Activated CD4-positive, alpha-beta T cell treated with anti-CD3 and anti-CD28 coated beads, Interleukin-2, amount 50 U/mL, for 1 hour (primary cell): ENCODE data around the gene RPA1.
"Not testable (repeated sequence)": the region's sequence is repeated elsewhere in the genome, so short reads cannot be mapped to it uniquely, and the experiment has no call there.

Experiments
- DNase-seq: peaks from one replicate; pipeline ENCODE4 v3.0.0-alpha.2; 2020

Gene RPA1

DNA sequence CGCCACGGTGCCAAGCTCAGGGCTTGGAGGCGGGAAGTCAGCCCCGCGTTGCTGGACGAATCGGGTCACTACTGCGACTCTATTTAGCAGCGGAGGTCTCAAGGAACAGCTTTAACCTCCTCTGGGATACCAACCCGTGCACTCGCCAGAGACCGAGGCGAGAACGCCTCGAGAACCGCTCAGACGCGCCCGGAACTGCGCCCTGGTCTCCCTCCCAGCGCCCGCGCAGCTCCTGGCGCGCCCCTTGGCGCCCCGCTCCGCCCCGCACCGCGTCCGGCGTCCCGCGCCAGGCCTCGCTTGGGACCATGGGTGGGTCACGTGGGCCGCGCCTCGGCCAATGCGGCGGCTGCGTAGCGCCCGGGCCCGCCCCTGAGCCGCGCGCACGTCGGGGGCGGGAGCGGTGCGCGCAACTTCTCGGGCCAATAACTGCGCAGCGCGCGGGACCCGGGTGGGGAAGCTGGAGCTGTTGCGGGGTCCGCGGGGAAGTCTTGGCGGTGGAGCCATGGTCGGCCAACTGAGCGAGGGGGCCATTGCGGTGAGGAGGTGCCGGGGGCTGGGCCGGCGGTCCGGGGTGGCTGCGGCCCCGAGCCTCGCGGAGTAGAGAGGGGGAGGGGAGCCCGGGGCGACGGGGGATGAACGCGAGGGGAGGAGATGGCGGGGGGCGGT, at the start of gene RPA1, which contains the start of gene SMYD4:
Gene RPA1 (plus strand): TSS at position 414 of the 666 bp plus-strand sequence. CDS start 89 bp downstream, at position 503.
Gene SMYD4 (minus strand): TSS at position 311 of the 666 bp plus-strand sequence. CDS start 1,908 bp downstream, outside the sequence.
- peak; percentile 84 for DNase-seq

DNA sequence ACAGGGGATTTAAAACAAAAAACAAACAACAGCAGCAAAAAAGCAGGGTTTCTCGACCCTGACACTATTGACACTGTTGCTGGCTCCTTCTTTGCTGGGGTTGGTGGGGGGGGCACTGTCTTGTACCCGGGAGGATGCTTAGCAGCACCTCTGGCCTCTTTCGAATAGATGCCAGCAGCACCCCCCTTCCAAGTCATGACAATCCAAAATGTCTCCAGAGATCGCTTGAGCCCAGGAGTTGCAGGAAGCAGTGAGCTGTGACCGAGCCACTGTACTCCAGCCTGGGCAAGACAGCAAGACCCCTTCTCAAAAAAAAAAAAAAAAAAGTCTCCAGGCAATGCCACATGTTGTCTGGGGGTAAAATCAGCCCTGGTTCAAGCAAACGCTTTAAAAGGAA, 47.6 kb upstream of the RPA1 start:
- no peak for DNase-seq

DNA sequence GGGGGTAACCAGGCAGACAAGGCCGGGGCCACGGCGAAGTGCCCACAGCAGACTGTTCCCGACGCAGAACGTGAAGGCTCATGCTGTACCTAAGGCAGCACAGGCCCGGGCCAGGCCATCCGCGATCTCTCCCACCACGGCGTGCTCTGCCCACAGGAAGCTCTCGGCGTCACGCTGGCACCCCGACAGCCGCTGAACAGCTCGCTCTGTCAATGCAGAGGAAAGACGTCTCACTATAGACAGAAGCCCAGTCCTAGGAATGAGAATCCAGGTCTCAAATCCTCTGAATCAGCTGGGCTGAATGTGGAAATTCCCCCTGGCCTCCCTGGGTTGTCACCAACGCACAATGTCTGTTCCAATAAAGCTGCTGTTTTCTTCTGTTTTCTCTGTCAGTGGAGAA, 46.5 kb upstream of the RPA1 start:
- DNase-seq = no peak

DNA sequence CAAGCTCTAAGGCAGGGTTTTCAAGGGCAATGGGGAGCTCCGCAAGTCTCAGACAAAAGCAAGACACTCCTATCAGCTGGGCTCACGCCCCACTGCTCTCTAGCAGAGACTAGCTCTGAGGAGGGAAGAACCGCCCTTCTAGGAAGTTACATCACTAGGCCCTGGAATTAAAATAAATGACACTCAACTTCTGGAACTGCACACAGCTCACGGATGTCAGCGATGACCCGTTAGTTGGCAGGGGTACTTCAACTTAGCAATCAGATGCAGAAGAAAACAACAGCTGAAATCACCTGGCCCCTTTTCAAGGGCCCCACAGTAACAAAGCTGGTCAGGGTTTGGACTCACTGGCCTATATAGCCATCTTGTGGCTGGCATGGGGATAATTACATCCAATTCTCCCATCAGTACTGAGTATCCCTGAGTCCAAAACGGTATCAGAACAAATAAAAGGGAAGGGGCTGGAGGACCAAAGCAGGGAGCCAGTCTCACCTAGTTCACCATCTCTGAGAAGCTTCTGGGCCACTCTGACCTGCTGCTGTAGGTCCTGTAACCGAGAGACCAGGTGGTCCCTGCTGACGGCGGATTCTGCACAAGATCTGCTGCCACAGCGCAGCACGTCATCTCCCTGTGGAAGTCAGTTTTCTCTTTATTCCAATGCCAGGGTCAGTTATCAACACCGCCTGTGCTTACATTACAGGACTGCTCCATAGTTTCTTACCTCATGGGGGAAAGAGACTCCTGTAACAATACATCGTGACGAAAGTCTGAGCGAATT, 45.8 kb upstream of the RPA1 start:
- DNase-seq = no peak

DNA sequence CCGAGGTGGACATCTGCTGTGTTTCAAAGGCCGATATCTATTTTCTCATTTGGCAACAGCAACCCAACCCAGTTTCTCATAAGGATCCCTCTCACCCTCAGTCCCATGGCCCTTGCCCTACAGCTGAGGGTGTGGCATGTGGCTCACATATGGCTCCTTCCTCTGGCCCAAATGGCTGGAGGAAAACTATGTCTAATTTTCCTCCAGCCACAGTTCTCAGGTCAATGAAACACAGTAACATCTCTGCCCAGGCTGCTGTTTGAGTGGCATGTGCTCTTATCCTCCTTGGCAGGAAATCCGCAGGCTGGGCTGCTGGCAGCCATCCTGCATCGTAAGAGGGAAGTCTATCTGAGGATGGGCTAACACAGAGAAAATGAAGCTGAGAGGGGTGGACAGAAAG, 43.9 kb upstream of the RPA1 start:
- DNase-seq = no peak

DNA sequence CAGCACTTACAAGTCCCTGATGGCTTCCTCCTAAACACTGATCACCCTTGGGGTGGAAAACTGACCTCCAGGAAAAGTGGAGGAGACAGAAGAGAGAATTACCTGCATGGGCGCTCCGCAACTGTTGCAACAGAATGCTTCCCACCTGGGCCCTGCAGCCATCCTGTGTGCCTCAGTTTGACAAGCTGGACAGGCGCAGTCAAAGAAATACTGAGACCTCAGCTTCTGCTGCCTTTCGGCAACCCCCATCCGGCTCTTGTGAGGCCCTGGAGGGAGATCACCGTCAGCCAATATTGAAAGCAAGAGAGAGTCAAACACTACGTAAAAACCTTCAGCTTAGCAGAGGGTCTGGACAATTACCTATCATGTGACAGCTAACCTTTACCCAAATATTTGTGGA, 43.1 kb upstream of the RPA1 start:
- no peak for DNase-seq

DNA sequence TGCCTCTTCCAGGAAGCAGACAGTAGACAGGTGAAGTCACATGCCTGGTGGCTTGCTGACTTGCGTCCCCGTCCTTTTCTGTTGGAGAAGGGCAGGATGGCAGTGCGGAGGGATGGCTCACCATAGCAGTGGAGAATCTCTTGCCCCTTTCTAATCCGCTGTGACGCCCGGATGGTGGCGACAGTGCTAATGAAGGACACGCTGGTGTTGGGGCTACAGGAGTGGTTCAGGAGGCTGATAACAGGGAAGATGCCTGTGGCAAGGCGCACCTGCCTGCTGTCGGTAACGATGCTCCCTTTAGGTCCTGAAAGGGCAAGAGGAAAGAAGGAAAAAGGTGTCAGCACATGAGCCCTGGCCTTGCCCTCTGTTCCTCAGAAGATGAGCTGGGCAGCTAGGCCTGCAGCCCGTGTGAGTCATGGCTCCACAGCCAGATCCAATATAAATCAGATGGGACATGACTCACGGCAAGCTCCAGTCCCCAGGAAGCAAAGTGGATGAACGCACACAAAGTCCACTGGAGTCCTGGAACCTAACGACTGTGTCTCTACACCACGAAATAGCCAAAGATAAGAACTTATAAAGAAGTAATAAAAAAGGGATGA, 42.4 kb upstream of the RPA1 start:
- no peak for DNase-seq

DNA sequence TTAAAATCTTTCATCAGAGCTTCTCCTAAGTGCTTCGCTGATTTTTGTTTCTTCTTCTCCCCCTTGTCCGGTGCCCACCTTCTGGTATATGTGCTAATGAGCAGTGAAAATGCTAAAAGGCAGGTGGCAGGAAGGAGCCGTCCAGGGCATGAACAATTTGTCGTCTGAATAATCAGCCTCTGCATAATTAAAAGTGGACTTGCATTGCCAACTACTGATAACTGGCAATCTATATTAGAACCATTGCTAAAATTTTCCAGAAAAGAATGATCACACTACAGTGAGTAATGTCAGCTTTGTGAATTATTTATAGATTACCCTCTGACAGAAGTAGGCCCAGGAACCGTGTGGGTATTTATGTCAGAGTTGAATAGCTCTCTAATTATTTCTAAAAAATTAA, 39.9 kb upstream of the RPA1 start:
- no peak for DNase-seq

- no peak for DNase-seq
Measured at GRCh38 chr17:1792495-1793446, 37.0 kb upstream of the RPA1 start.

GRCh38 chr17:1793447-1793806, 36.4 kb upstream of the RPA1 start:
- no peak for DNase-seq

DNA sequence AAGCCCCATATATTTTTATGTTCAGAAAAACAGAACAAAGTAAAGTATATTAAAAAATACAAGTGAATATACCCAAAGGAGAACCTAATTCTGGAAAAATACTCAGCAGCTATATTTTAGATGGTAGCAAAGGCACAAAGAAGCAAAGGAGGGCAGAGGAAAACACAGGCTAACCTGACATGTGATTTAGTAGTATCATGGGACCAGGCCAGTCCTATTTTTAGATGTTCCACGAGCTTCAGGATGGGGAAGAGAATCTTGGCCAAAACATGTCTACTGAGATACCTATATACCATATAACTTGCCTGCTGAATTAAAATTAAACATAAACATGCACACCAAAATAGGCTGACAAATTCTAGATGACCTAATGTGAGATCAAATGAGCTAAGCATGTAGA, 33.0 kb upstream of the RPA1 start:
- no peak for DNase-seq

GRCh38 chr17:1797323-1797722, 32.5 kb upstream of the RPA1 start:
- no peak for DNase-seq

DNA sequence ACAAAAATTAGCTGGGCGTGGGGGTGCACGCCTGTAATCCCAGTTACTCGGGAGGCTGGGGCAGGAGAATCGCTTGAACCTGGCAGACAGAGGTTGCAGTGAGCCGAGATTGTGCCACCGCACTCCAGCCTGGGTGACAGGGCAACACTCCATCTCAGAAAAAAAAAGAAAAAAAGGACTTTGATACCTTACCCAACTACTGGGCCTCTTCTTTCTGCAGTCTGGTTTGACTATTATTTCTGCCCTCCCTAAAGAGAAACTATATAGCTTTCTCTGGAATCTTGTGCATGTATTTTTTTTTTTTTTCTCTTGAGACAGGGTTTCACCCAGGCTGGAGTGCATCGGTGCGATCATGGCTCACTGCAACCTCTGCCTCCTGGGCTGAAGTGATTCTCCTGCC, 32.0 kb upstream of the RPA1 start:
- not testable (repeated sequence) for DNase-seq

DNA sequence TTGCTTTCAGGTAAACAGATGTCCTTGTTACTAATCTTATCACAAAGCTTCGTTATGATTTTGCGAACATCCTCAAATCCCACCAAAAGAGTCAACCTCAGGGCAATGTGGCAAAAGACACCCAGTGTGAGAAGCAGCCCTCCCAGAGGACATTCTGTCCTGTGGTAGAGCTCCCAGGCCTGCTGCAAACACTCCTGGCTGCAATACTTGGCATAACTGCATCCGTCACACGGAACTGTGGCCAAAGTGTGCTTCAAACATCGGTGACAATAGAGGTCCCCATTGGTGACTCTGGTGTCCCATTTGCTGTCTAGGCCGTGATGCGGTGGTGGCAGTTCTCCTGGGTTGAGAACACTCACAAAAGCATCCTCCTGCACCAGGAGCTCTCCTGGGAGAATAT, 29.6 kb upstream of the RPA1 start:
- DNase-seq = no peak

GRCh38 chr17:1800712-1801111, 29.1 kb upstream of the RPA1 start:
- no peak for DNase-seq

DNA sequence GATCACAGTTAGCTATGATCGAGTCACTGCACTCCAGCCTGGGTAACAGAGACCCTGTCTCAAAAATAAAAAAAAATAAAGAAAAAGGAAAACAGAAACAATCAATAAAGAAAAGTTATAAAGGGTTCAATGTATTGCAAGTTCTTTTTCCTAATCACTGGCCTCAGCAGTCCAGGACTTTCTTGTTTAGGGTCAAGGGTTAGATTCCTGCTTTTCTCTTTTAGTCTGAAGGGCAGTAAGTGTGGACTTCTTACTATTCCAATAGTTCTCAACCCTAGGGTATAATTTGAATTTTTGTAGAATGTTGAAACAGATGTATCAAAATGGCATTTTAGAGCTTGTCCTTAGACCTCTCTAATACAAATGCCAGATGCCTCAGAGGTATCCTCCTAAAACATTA, 27.4 kb upstream of the RPA1 start:
- DNase-seq = no peak

- no peak for DNase-seq
Measured at GRCh38 chr17:1803280-1803679, 26.5 kb upstream of the RPA1 start.

DNA sequence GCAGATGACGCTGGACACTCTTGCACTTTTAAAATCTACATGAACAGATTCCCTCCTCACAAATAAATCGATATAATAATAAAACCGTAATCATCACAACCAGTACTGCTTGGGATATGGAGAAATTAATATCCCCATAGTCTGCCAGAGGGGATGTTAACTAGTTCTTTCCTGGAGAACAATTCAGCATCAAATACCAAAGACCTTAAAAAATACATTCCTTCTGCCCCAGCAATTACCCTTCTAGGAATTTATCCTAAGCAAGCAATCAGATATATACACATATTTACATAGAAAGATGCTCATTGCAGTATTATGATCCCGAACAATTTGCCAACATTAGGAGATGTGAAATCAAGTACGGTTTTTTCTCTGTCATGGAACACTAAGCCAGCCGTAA, 21.9 kb upstream of the RPA1 start:
- no peak for DNase-seq

GRCh38 chr17:1808644-1809043, 21.2 kb upstream of the RPA1 start:
- DNase-seq = no peak

GRCh38 chr17:1809815-1810214, 20.0 kb upstream of the RPA1 start:
- DNase-seq = not testable (repeated sequence)

DNA sequence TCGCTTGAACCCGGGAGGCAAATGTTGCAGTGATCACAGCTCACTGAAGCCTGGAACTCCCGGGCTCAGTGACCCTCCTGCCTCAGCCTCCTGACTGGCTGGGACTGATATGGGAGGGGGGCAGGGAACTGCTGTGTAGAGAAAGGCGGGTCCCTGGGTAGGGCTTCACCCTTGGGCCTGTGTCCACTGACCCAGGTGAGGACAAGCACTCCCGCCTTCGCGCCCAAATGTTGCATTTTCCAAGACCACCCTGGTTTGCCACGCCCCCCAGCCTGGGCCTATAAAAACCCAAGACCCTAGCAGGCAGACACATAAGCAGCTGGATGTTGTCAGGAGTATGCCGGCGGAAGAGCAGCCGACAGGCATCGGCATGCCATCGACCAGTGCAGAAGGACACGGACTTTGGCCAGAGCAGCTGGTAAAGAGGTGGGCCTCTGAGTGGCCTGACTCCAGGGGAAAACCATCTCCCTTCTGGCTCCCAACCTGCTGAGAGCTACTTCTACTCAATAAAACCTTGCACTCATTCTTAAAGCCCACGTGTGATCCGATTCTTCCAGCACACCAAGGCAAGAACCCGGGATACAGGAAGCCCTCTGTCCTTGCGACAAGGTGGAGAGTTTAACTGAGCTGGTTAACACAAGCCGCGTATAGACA, 19.2 kb upstream of the RPA1 start:
- DNase-seq = no peak

DNA sequence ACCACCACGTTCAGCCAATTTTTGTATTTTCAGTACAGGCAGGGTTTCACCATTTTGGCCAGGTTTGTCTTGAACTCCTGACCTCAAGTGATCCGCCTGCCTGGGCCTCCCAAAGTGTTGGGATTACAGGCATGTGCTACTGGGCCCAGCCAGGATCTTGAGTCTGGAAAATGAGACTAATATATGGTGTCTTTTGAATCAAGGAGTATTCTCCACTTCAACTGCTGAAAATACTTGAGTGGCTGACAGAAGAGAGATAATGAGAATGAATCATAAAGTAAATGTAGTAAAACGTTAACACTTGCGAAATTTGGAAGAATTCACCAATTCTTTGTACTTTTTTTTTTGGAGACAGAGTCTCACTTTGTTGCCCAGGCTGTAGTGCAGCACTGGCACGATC, 16.7 kb upstream of the RPA1 start:
- DNase-seq = no peak
